GM23338 (cell line): ENCODE data around the gene IRF3. TPM values are rescaled to one million over a fixed set of nuclear protein-coding genes. Genes with fewer than 3 reads are reported as not detected.

ENCODE experiments used
- ATAC-seq: fragments of 200-7000 bp; cut with Tn5 transposase; 3 replicates; pipeline ENCODE4 v1.9.1; 2020
- DNase-seq: peaks from one replicate; pipeline ENCODE4 v3.0.0-alpha.2; 2015; ENCODE audit warnings: low spot score
- H2AFZ ChIP-seq: fragments of 200-600 bp; sonication (generic); 2 replicates; pipeline ENCODE4 v1.8.0; 2016; ENCODE audit warnings: antibody characterized with exemption, mild to moderate bottlenecking, moderate library complexity
- H3F3A ChIP-seq: fragments of 200-600 bp; sonication (generic); replicated peaks from 2 replicates; pipeline ENCODE4 v1.8.0; 2017; ENCODE audit warnings: antibody characterized with exemption, mixed run types, low read depth
- H3K27ac ChIP-seq: fragments of 200-600 bp; sonication (generic); 2 replicates; pipeline ENCODE4 v1.6.1; 2016; ENCODE audit warnings: low read depth
- H3K27me3 ChIP-seq: fragments of 200-600 bp; sonication (generic); 2 replicates; pipeline ENCODE4 v1.8.0; 2016; ENCODE audit warnings: mild to moderate bottlenecking, mixed run types, moderate library complexity; ENCODE audit not compliant: insufficient read depth
- H3K36me3 ChIP-seq: fragments of 200-600 bp; sonication (generic); 2 replicates; pipeline ENCODE4 v1.8.0; 2016; ENCODE audit warnings: mild to moderate bottlenecking; ENCODE audit not compliant: insufficient read depth
- H3K4me1 ChIP-seq: fragments of 200-600 bp; sonication (generic); 2 replicates; pipeline ENCODE4 v1.8.0; 2016; ENCODE audit warnings: mild to moderate bottlenecking, moderate library complexity; ENCODE audit not compliant: insufficient read depth
- H3K4me2 ChIP-seq: fragments of 200-600 bp; sonication (generic); 2 replicates; pipeline ENCODE4 v1.7.1; 2017; ENCODE audit warnings: mixed run types
- H3K4me3 ChIP-seq: fragments of 200-600 bp; sonication (generic); 2 replicates; pipeline ENCODE4 v1.6.1; 2016; ENCODE audit warnings: mixed run types
- H3K79me2 ChIP-seq: fragments of 200-600 bp; sonication (generic); replicated peaks from 2 replicates; pipeline ENCODE4 v1.8.0; 2017; ENCODE audit warnings: mild to moderate bottlenecking; ENCODE audit not compliant: insufficient read depth
- H3K9me2 ChIP-seq: fragments of 200-600 bp; sonication (generic); 2 replicates; pipeline ENCODE4 v1.8.0; 2017; ENCODE audit not compliant: insufficient read depth
- H4K20me1 ChIP-seq: fragments of 200-600 bp; sonication (generic); replicated peaks from 2 replicates; pipeline ENCODE4 v1.8.0; 2017; ENCODE audit warnings: mild to moderate bottlenecking; ENCODE audit not compliant: insufficient read depth
- H3K27ac Mint-ChIP-seq: 2 replicates; pipeline ENCODE4 v1.8.0; 2020; ENCODE audit warnings: inconsistent platforms, mild to moderate bottlenecking, moderate library complexity, mixed read lengths
- H3K27me3 Mint-ChIP-seq: 3 replicates; pipeline ENCODE4 v1.8.0; 2022; ENCODE audit warnings: low read depth, mild to moderate bottlenecking, moderate library complexity, mixed read lengths, inconsistent platforms; ENCODE audit not compliant: insufficient read depth, poor library complexity
- H3K36me3 Mint-ChIP-seq: 3 replicates; pipeline ENCODE4 v1.8.0; 2021; ENCODE audit warnings: low read depth, mild to moderate bottlenecking, inconsistent platforms, moderate library complexity, mixed read lengths
- H3K4me1 Mint-ChIP-seq: 3 replicates; pipeline ENCODE4 v1.8.0; 2020; ENCODE audit warnings: mild to moderate bottlenecking, inconsistent platforms, mixed read lengths
- H3K4me3 Mint-ChIP-seq: 3 replicates; pipeline ENCODE4 v1.8.0; 2021; ENCODE audit warnings: moderate library complexity, mild to moderate bottlenecking, inconsistent platforms, mixed read lengths
- H3K9me3 Mint-ChIP-seq: 3 replicates; pipeline ENCODE4 v1.8.0; 2020; ENCODE audit warnings: moderate library complexity, mild to moderate bottlenecking, inconsistent platforms, mixed read lengths
- CREB1 ChIP-seq: fragments of 250-450 bp; sonication (Bioruptor Pico); IDR thresholded peaks from 2 replicates; pipeline ENCODE4 v1.5.0; 2020; ENCODE audit warnings: low read depth, mild to moderate bottlenecking, moderate library complexity
- JUNB ChIP-seq: IDR thresholded peaks from one replicate; pipeline ENCODE4 v1.6.1; 2016; ENCODE audit warnings: antibody characterized with exemption; ENCODE audit not compliant: unreplicated experiment
- NANOG ChIP-seq: IDR thresholded peaks from 2 replicates; pipeline ENCODE4 v1.6.1; 2016; ENCODE audit warnings: antibody characterized with exemption, borderline replicate concordance
- STAT1 ChIP-seq: IDR thresholded peaks from one replicate; pipeline ENCODE4 v1.6.1; 2016; ENCODE audit warnings: antibody characterized with exemption; ENCODE audit not compliant: unreplicated experiment
- ZNF114 ChIP-seq: fragments of 250-450 bp; sonication (Bioruptor Pico); IDR thresholded peaks from 2 replicates; pipeline ENCODE4 v1.5.0; 2020; ENCODE audit warnings: mild to moderate bottlenecking, moderate library complexity
- ZNF331 ChIP-seq: fragments of 250-450 bp; sonication (Bioruptor Pico); IDR thresholded peaks from 2 replicates; pipeline ENCODE4 v1.5.0; 2020; ENCODE audit warnings: low read depth, mild to moderate bottlenecking, moderate library complexity
- polyA plus RNA-seq: library from polyadenylated mRNA; unstranded; fragments of >200 nt; fragmentation: Nextera tagmentation; extraction: Ambion mirVana; gene quantifications from 2 replicates; pipeline ENCODE4 v1.2.1, GENCODE V29; 2016
- total RNA-seq: library from RNA; depleted of rRNA; stranded (reverse); fragments of >200 nt; shearing (Covaris generic); gene quantifications from 2 replicates; pipeline ENCODE4 v1.2.3, GENCODE V29; 2014
- TF ChIP-seq, protein P1 (sequence below), 2 experiments: fragments of 200-600 bp in 1 of 2; sonication (generic) in 1 of 2; conservative IDR thresholded peaks; 2 replicates each; pipeline versions ENCODE4 v1.5.1 to v1.6.1; 2016 to 2017; ENCODE audit warnings: antibody characterized with exemption in 2 of 2, low read depth in 2 of 2, mild to moderate bottlenecking in 2 of 2, moderate library complexity in 1 of 2
- TF ChIP-seq, protein P2 (sequence below): IDR thresholded peaks from 2 replicates; pipeline ENCODE4 v1.6.1; 2016; ENCODE audit warnings: antibody characterized with exemption
- TF ChIP-seq, protein P3 (sequence below): fragments of 250-450 bp; sonication (Bioruptor Pico); IDR thresholded peaks from 2 replicates; pipeline ENCODE4 v1.5.0; 2020; ENCODE audit warnings: mild to moderate bottlenecking, moderate library complexity

Gene IRF3
- total and polyA plus RNA-seq, 2 experiments from 2014 or later: 57.4 to 164 TPM

DNA sequence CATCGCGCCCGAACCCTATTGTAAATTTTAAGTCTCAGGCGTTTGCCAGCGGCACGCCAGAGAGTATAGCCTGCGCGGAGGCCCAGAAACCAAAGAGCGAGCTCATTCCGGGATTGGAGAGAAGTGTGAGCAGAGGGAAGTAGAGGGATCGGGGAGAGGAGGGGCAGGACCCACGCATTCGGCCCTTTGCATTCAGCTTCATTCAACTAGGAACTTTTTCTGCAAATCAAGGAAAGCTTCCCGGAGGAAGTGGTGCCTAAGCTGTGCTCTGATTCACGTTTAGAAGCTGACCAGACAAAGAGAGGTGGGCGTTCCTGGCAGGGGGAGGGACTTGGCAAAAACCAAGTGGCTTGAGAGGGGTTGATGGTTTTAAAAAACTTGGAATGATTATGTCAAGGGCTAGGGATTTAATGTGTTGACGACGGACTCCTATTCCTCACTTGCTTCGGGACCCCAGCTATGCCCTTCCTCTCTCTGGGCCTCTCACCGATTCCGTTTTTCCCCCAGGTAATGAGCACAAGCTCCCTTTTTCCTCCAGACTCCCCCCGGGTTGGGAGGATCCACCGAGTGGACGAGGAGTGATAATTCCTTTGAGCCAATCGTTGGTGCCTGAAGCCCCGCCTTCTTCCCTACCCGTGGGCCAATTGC lies 10.6 kb upstream of the IRF3 start (continued):
- TF ChIP-seq ZNF114 (CRISPR knock-in tag) (no peak), NANOG (no peak)

DNA sequence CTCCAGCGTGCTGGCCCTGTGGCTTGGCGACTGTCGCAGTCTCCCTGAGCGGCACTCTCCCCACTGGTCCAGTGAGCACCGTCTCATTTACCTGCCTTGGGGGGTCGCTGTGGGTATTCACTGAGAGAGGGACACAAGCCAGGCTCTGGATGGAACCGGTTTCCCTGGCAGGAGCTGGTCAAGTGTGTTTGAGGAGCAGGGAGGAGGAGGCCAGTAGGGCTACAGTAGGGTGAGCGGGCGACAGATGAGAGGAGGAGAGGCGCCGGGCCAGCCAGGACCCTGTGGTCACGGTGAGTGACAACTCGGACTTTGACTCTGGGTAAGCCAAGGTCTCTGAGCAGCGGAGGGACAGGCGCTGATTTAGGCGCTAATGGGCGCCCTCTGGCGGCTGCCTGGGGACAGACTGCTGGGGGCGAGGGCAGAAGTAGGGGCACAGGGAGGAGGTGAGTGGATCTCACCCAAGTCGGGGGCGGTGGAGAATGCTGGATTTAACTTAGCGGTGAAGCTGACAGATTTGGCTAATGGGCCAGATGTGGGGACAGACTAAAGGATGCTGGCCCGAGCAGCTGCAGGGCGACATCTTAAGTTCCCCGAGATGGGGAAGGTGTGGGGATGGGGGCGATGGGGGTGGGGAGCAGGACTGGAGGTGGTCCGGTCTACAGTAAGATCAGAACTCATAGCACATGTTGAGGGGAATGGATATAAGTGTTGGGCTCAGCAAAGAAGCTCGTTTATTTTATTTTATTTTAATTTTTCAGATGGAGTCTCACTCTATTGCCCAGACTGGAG lies 6.7 kb upstream of the IRF3 start:
- Histone ChIP-seq H3K27ac (peak overlapping the region; percentile 91), H3K9me2 (no peaks in the 10 kb centered on the region), H3F3A (peaks cover 34% of the 10 kb centered on the region), H2AFZ (no peak overlapping the region), H3K4me2 (peak overlapping the region; percentile 75), H3K27me3 (no peaks in the 10 kb centered on the region), H3K4me1 (peaks cover 5% of the 10 kb centered on the region; the same call in 1 of the 2 replicates), H4K20me1 (peaks cover 7% of the 10 kb centered on the region; the same call in 1 of the 2 replicates), H3K79me2 (peaks cover 7% of the 10 kb centered on the region), H3K4me3 (peak overlapping the region; percentile 46), H3K36me3 (peaks cover 18% of the 10 kb centered on the region)
- peaks cover 41% of the 10 kb centered on the region for H3K36me3 Mint-ChIP-seq
- peaks cover 11% of the 10 kb centered on the region for H3K4me1 Mint-ChIP-seq
- peak overlapping the region; percentile 63 for H3K4me3 Mint-ChIP-seq
- H3K9me3 Mint-ChIP-seq: no peaks in the 10 kb centered on the region; the same call in 1 of the 3 replicates
- H3K27ac Mint-ChIP-seq: peak overlapping the region; percentile 66
- peaks cover 18% of the 10 kb centered on the region for H3K27me3 Mint-ChIP-seq
- DNase-seq: peak; percentile 95
- TF ChIP-seq, protein P1, sequence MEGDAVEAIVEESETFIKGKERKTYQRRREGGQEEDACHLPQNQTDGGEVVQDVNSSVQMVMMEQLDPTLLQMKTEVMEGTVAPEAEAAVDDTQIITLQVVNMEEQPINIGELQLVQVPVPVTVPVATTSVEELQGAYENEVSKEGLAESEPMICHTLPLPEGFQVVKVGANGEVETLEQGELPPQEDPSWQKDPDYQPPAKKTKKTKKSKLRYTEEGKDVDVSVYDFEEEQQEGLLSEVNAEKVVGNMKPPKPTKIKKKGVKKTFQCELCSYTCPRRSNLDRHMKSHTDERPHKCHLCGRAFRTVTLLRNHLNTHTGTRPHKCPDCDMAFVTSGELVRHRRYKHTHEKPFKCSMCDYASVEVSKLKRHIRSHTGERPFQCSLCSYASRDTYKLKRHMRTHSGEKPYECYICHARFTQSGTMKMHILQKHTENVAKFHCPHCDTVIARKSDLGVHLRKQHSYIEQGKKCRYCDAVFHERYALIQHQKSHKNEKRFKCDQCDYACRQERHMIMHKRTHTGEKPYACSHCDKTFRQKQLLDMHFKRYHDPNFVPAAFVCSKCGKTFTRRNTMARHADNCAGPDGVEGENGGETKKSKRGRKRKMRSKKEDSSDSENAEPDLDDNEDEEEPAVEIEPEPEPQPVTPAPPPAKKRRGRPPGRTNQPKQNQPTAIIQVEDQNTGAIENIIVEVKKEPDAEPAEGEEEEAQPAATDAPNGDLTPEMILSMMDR (conservative IDR thresholded peaks at IDR 0.05; ENCODE audit: low read depth in 2 of 2): peak; percentile 89 to 93
- no peak for TF ChIP-seq ZNF331 (CRISPR knock-in tag)
- peak; percentile 44 for ATAC-seq

DNA sequence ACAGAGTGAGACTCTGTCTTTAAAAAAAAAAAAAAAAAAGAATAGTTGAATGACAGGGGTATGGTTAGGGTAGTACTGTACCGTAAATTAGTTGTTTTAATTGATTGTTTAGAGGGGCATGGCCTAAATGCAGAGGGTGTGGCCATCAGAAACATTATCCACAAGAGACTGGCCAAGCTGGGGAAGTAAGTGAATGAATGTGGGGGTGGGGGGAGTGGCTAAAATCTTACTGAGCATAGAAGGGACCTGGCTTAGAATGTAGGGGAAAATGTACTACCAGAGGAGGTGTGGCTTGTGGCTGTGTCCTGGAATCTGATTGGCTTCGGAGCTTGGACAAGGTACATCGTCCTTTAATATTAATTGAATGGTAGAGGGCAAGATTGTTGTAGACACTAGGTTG lies 3.9 kb upstream of the IRF3 start:
- no peak overlapping the region for H2AFZ ChIP-seq
- no peak overlapping the region for H3K4me2 ChIP-seq
- DNase-seq: no peak
- peaks cover 10% of the 10 kb centered on the region; the same call in 1 of the 2 replicates for H3K4me1 ChIP-seq
- H3F3A ChIP-seq: peaks cover 36% of the 10 kb centered on the region
- Mint-ChIP-seq H3K4me1 (peaks cover 18% of the 10 kb centered on the region), H3K27ac (no peak overlapping the region), H3K4me3 (no peak overlapping the region; the same call in 2 of the 3 replicates), H3K9me3 (no peaks in the 10 kb centered on the region; the same call in 1 of the 3 replicates), H3K27me3 (peaks cover 14% of the 10 kb centered on the region), H3K36me3 (peaks cover 44% of the 10 kb centered on the region)
- H3K27ac ChIP-seq: no peak overlapping the region
- H3K36me3 ChIP-seq: peaks cover 18% of the 10 kb centered on the region
- H3K79me2 ChIP-seq: peaks cover 27% of the 10 kb centered on the region
- ATAC-seq: no peak
- H3K4me3 ChIP-seq: no peak overlapping the region
- TF ChIP-seq ZNF114 (CRISPR knock-in tag): no peak
- TF ChIP-seq, protein P2, sequence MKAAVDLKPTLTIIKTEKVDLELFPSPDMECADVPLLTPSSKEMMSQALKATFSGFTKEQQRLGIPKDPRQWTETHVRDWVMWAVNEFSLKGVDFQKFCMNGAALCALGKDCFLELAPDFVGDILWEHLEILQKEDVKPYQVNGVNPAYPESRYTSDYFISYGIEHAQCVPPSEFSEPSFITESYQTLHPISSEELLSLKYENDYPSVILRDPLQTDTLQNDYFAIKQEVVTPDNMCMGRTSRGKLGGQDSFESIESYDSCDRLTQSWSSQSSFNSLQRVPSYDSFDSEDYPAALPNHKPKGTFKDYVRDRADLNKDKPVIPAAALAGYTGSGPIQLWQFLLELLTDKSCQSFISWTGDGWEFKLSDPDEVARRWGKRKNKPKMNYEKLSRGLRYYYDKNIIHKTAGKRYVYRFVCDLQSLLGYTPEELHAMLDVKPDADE: no peak
- TF ChIP-seq, protein P3, sequence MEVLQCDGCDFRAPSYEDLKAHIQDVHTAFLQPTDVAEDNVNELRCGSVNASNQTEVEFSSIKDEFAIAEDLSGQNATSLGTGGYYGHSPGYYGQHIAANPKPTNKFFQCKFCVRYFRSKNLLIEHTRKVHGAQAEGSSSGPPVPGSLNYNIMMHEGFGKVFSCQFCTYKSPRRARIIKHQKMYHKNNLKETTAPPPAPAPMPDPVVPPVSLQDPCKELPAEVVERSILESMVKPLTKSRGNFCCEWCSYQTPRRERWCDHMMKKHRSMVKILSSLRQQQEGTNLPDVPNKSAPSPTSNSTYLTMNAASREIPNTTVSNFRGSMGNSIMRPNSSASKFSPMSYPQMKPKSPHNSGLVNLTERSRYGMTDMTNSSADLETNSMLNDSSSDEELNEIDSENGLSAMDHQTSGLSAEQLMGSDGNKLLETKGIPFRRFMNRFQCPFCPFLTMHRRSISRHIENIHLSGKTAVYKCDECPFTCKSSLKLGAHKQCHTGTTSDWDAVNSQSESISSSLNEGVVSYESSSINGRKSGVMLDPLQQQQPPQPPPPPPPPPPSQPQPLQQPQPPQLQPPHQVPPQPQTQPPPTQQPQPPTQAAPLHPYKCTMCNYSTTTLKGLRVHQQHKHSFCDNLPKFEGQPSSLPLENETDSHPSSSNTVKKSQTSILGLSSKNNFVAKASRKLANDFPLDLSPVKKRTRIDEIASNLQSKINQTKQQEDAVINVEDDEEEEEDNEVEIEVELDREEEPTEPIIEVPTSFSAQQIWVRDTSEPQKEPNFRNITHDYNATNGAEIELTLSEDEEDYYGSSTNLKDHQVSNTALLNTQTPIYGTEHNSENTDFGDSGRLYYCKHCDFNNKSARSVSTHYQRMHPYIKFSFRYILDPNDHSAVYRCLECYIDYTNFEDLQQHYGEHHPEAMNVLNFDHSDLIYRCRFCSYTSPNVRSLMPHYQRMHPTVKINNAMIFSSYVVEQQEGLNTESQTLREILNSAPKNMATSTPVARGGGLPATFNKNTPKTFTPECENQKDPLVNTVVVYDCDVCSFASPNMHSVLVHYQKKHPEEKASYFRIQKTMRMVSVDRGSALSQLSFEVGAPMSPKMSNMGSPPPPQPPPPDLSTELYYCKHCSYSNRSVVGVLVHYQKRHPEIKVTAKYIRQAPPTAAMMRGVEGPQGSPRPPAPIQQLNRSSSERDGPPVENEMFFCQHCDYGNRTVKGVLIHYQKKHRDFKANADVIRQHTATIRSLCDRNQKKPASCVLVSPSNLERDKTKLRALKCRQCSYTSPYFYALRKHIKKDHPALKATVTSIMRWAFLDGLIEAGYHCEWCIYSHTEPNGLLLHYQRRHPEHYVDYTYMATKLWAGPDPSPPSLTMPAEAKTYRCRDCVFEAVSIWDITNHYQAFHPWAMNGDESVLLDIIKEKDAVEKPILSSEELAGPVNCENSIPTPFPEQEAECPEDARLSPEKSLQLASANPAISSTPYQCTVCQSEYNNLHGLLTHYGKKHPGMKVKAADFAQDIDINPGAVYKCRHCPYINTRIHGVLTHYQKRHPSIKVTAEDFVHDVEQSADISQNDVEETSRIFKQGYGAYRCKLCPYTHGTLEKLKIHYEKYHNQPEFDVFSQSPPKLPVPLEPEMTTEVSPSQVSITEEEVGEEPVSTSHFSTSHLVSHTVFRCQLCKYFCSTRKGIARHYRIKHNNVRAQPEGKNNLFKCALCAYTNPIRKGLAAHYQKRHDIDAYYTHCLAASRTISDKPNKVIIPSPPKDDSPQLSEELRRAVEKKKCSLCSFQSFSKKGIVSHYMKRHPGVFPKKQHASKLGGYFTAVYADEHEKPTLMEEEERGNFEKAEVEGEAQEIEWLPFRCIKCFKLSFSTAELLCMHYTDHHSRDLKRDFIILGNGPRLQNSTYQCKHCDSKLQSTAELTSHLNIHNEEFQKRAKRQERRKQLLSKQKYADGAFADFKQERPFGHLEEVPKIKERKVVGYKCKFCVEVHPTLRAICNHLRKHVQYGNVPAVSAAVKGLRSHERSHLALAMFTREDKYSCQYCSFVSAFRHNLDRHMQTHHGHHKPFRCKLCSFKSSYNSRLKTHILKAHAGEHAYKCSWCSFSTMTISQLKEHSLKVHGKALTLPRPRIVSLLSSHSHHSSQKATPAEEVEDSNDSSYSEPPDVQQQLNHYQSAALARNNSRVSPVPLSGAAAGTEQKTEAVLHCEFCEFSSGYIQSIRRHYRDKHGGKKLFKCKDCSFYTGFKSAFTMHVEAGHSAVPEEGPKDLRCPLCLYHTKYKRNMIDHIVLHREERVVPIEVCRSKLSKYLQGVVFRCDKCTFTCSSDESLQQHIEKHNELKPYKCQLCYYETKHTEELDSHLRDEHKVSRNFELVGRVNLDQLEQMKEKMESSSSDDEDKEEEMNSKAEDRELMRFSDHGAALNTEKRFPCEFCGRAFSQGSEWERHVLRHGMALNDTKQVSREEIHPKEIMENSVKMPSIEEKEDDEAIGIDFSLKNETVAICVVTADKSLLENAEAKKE (CRISPR knock-in tag): no peak
- no peak for TF ChIP-seq CREB1 (CRISPR knock-in tag)
- TF ChIP-seq JUNB: no peak
- TF ChIP-seq STAT1: no peak
- TF ChIP-seq NANOG: no peak
- peaks cover 12% of the 10 kb centered on the region for H4K20me1 ChIP-seq
- no peaks in the 10 kb centered on the region for H3K9me2 ChIP-seq
- no peaks in the 10 kb centered on the region for H3K27me3 ChIP-seq
